Tibial artery (tissue), 4 donors: ENCODE data around the gene POLN.

Source experiments
- DNase-seq, 2 donors: peaks; one replicate each; pipeline ENCODE4 v3.0.0-alpha.2; 2019
- H3K27ac ChIP-seq, 2 donors: fragments of 200-600 bp; sonication (generic) in 1 of 2; 1 replicate in 1 of 2; 2 replicates in 1 of 2; pipeline ENCODE4 v1.5.1; 2018 to 2019; ENCODE audit warnings: mild to moderate bottlenecking in 1 of 2
- H3K27me3 ChIP-seq, 2 donors: fragments of 200-600 bp; sonication (generic) in 1 of 2; one replicate each; pipeline versions ENCODE4 v1.5.1 to v1.6.0; 2016 to 2019
- H3K36me3 ChIP-seq, 3 donors: fragments of 200-600 bp; sonication (generic) in 2 of 3; one replicate each; pipeline ENCODE4 v1.5.1; 2016 to 2019; ENCODE audit warnings: mild to moderate bottlenecking in 2 of 3
- H3K4me1 ChIP-seq, 4 donors: fragments of 200-600 bp; sonication (generic) in 2 of 4; 1 replicate in 3 of 4; 2 replicates in 1 of 4; pipeline ENCODE4 v1.5.1; 2016 to 2019
- H3K4me3 ChIP-seq, 2 donors: fragments of 200-600 bp; sonication (generic) in 1 of 2; 1 replicate in 1 of 2; 2 replicates in 1 of 2; pipeline ENCODE4 v1.5.1; 2018 to 2019; ENCODE audit warnings: mild to moderate bottlenecking in 2 of 2
- H3K9me3 ChIP-seq, 3 donors: fragments of 200-600 bp; sonication (generic) in 1 of 3; one replicate each; pipeline ENCODE4 v1.5.1; 2016 to 2019
- CTCF ChIP-seq, 2 experiments: fragments of 200-600 bp in 1 of 2; fragments of 450-650 bp in 1 of 2; IDR thresholded peaks; one replicate each; pipeline ENCODE4 v1.5.1; 2017 to 2019; ENCODE audit warnings: antibody characterized with exemption in 2 of 2, mild to moderate bottlenecking in 1 of 2, moderate library complexity in 1 of 2
- intact Hi-C: fragments of 100-400 bp; cut with DNase I; formaldehyde crosslinking; loops from one replicate; pipeline ENCODE4 v1.15.0; 2023; ENCODE audit warnings: low total_unique reads

Gene POLN

DNA sequence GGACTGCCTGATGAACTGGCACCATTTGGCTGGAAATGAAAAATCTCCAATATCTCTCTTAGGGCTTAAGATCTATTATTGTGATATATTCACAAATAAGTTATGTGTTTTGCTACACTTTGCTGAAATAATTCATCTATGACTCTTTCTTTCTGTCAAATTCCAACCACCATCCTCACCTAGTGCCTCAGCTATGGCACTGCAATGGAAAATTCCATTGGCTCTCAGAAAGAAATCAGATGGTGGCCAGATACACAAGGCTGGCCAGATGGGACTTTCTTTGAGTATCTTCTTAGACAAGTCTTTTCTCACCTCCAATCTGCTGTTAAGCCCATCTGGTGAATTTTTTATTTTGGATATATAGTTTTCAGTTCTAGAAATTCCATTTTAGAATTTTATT lies 154.8 kb downstream of the POLN start:
- no peak overlapping the region for H3K4me3 ChIP-seq
- TF ChIP-seq CTCF (IDR thresholded peaks at IDR 0.05) = no peak
- intact Hi-C loops = no loop called here
- H3K27ac ChIP-seq = no peak overlapping the region
- H3K4me1 ChIP-seq = no peaks in the 10 kb centered on the region
- no peaks in the 10 kb centered on the region for H3K27me3 ChIP-seq
- DNase-seq = no peak
- H3K9me3 ChIP-seq = no peaks in the 10 kb centered on the region
- H3K36me3 ChIP-seq = no peaks in the 10 kb centered on the region

- intact Hi-C loops = no loop called here
- Histone ChIP-seq H3K27ac (no peak overlapping the region), H3K4me3 (no peak overlapping the region), H3K36me3 (no peaks in the 10 kb centered on the region), H3K9me3 (no peaks in the 10 kb centered on the region), H3K4me1 (no peaks in the 10 kb centered on the region), H3K27me3 (no peaks in the 10 kb centered on the region)
- TF ChIP-seq CTCF (IDR thresholded peaks at IDR 0.05) = no peak
- peak in 1 of 2 donors; percentile 24 for DNase-seq
These were observed 156.4 kb downstream of the POLN start for GRCh38 chr4:2085496-2085901.

DNA sequence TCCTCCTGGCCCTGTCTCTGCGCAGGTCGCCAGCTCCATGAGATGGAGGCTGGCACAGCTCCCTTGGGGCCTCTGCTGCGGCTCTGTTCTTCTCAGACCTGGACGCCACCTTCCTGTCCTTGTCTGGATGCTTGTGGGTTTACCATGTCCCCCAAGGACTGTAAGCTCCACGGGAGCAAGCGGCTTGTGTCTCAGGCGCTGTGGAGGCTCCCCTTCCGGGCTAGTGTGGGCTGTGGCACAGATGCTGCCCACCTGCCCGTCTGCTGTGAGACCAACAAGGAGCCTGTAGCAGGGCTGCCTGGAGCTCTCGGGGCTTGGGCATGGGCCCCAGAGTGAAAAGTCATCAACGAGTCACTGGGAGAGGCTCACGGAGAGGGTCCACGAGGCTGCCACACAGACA lies 157.6 kb downstream of the POLN start:
- no peak overlapping the region for H3K4me3 ChIP-seq
- H3K27me3 ChIP-seq = no peaks in the 10 kb centered on the region
- intact Hi-C loops = no loop called here
- peak in 1 of 2 donors; percentile 55 for DNase-seq
- no peak overlapping the region for H3K27ac ChIP-seq
- H3K36me3 ChIP-seq = no peaks in the 10 kb centered on the region
- no peaks in the 10 kb centered on the region for H3K9me3 ChIP-seq
- no peak for TF ChIP-seq CTCF (IDR thresholded peaks at IDR 0.05)
- H3K4me1 ChIP-seq = no peaks in the 10 kb centered on the region

DNA sequence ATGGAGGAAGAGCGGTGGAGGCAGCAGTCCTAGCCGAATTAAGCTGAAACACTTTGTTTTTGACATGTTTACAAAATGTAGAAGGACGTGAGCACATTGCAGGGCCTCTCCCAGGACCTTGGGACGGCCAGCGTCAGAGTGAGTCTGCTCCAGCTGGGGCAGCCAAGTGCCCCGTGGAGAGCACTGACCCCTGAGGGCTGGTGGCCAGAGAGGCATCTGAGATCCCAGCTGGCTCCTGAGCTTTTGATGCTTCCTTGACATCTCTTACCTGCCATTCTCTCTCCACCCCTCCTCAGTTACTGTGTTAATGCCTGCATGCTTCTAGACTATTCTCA lies 158.1 kb downstream of the POLN start:
- no peaks in the 10 kb centered on the region for H3K36me3 ChIP-seq
- H3K27ac ChIP-seq = no peak overlapping the region

GRCh38 chr4:2083116-2083825 lies 158.7 kb downstream of the POLN start:
- TF ChIP-seq CTCF (IDR thresholded peaks at IDR 0.05) = no peak
- H3K27me3 ChIP-seq = no peaks in the 10 kb centered on the region
- no peak overlapping the region for H3K4me3 ChIP-seq
- no peaks in the 10 kb centered on the region for H3K9me3 ChIP-seq
- no peak overlapping the region for H3K27ac ChIP-seq
- intact Hi-C loops = no loop called here
- H3K36me3 ChIP-seq = no peaks in the 10 kb centered on the region
- DNase-seq = peak in 1 of 2 donors; percentile 27
- no peaks in the 10 kb centered on the region for H3K4me1 ChIP-seq

More for the DNA sequence above, 158.1 kb downstream of the POLN start:
- TF ChIP-seq CTCF (IDR thresholded peaks at IDR 0.05) = no peak
- no peaks in the 10 kb centered on the region for H3K27me3 ChIP-seq
- no peak overlapping the region for H3K4me3 ChIP-seq
- no peaks in the 10 kb centered on the region for H3K4me1 ChIP-seq
- peak in 1 of 2 donors; percentile 32 for DNase-seq
- intact Hi-C loops = no loop called here
- no peaks in the 10 kb centered on the region for H3K9me3 ChIP-seq

DNA sequence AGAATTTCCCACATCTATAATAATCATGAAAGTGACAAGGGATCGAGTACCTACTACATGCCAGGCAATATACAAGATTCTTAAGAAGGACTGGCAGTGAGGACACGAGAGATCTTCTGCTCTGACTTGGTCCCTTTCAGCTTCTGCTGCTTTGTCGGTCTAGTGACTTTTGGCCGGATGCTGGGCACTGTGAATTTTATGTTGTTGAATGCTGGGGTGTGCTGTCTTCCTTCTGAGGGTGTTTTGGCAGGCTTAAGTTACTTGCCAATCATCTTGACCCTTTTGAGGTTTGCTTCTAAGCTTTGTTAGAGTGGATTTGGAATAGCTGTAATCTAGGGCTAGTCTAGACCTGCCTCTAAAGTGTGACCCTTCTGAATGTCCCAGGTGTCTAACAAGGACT lies 159.3 kb downstream of the POLN start:
- Histone ChIP-seq H3K27ac (no peak overlapping the region), H3K36me3 (no peaks in the 10 kb centered on the region), H3K27me3 (no peaks in the 10 kb centered on the region), H3K9me3 (no peaks in the 10 kb centered on the region), H3K4me1 (no peaks in the 10 kb centered on the region), H3K4me3 (no peak overlapping the region)
- no peak for DNase-seq
- no peak for TF ChIP-seq CTCF (IDR thresholded peaks at IDR 0.05)
- intact Hi-C loops = no loop called here
